Stromal cell of bone marrow (primary cell): ENCODE data around the gene IFNA8.
"Not testable (repeated sequence)": the region's sequence is repeated elsewhere in the genome, so short reads cannot be mapped to it uniquely, and the experiment has no call there.

Source experiments
- DNase-seq: peaks from one replicate; pipeline ENCODE4 v3.0.0-alpha.2; 2012; ENCODE audit warnings: low read depth

The IFNA8 gene

DNA sequence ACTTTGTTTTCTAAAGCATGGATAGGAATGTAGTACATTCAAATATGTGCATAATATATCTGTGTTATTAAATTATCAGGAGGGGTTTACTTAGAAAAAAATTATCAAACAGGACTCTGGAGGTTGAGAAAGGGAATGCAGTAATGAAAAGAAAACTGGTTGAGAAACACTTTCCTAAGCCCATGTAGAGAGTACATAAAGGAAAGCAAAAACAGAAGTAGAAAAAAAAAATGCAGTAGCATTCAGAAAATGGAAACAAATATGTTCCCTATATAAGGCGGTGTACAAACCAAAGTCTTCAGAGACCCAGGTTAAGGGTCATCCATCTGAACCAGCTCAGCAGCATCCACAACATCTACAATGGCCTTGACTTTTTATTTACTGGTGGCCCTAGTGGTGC, at the start of gene IFNA8:
Gene IFNA8, plus strand, starts transcription at position 301 of the 400 bp plus-strand sequence. Its CDS starts 60 bp downstream, at position 361.
- no peak for DNase-seq

- no peak for DNase-seq
These were observed 46.6 kb upstream of the IFNA8 start for GRCh38 chr9:21362287-21362686.

- not testable (repeated sequence) for DNase-seq
These were observed 41.7 kb upstream of the IFNA8 start for GRCh38 chr9:21367169-21367568.

- no peak for DNase-seq
These were observed 41.0 kb upstream of the IFNA8 start, which contains the start of gene IFNA13 for GRCh38 chr9:21367957-21368356. IFNA13 (minus strand) TSS chr9:21368057; CDS start chr9:21368010, 47 bp downstream.

- DNase-seq: not testable (repeated sequence)
These were observed 37.5 kb upstream of the IFNA8 start for GRCh38 chr9:21371467-21371866.

- DNase-seq: no peak
These were observed 27.2 kb upstream of the IFNA8 start for GRCh38 chr9:21381448-21382339.

- DNase-seq: no peak
These were observed 25.3 kb upstream of the IFNA8 start for GRCh38 chr9:21383627-21384026.

DNA sequence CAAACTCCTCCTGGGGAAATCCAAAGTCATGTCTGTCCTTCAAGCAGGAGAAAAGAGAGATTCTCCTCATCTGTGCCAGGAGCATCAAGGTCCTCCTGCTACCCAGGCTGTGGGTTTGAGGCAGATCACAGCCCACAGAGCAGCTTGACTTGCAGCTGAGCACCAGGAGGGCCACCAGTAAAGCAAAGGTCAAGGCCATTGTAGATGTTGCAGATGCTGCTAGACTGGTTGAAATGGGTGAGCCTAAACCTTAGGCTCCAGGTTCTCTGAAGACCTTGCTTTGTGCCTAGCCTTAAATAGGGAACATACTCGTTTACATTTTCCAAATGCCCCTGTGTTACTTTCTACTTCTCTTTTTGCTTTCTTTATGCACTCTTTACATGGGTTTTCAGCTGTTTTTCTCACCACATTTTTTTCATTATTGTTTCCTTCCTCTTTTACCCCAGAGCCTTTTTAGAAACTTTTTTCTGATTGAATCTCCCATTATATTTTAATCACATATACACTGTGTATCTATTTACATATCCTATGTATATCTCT, 23.7 kb upstream of the IFNA8 start, which contains the start of gene IFNA2:
Gene IFNA2, minus strand, starts transcription at position 268 of the 540 bp plus-strand sequence. Its CDS starts 69 bp downstream, at position 199.
- no peak for DNase-seq

DNA sequence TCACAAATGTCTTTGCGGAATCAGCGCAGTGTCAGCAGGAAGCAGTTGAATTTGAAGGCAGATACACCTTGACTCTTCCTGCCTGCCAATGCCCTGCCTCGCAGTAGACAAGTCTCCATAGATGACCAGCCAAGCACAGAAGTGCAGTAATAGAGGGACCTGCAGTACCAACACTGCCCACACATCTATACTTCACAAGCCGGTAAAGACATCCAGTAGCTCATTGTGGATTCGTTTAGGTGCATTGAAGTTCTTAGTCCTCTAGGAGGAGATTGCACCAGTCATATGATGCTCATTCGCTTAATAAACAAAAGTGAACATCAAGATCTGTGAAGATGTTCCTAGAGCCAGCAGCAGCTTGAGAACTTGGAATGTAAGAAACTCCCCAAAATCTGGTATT, 16.6 kb upstream of the IFNA8 start:
- DNase-seq: no peak

DNA sequence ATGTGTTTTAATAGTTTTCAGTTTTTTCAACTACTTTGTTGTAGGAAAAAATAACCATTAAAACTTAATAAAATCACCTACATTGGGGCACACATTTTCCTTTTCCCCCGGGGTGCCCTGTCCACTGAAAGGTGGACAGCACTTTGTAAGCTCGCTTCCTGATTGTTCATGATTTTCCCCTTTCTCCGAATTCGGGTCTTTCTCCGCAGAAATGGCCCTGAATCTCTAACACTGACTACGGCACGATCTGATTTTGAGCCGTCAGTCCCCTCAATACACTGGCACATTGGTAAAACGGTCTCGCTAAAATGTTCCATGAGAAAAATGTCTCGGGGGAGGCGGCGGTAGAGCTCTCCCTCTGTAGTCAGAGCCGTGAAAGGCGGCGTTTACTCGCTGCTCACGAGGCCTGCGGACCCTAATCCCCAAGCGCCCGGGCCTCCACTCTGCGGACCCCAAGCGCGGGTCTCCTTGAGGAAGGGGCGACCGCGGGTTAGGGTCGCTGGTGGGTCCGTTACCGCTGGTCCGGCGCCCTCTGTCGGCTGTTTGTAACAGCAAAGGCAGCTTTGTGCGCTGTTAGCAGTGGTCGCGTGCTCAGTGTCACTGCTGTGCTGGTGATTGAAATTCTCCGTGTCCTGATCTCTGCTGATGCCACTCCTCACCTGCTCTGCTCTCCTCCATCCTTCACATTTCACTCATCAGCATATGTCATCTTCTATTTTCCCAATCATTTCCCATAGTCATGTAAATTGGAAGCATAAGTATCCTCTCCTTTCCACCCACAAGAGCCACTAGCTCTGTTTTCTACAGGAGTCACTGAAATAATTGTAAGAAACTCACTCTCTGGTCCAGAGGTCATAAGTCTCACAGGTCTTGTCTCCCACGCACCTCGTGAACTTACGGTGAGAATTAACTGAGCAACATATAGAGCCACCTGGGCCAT, 12.9 kb upstream of the IFNA8 start:
- DNase-seq: no peak

GRCh38 chr9:21398955-21399489, 9.9 kb upstream of the IFNA8 start:
- no peak for DNase-seq

DNA sequence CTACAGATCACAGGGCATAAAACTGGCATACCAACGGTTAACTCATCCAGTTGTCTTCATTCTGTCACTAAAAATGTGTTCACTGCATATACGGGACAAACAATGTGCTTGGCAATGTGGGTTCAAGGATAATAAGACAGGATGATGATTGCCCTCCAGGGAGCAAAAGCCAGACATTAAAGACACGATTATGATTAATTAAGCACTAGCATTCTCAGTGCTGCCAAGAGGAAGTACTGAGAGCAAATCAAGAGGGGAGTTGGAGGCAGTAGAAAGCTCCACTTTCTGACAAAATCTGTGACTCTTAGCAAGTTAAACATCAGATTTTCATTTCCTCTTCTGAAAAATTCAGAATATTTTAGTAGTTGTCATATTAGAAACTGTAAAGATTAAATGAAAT, 9.0 kb upstream of the IFNA8 start:
- no peak for DNase-seq

GRCh38 chr9:21402386-21403251, 6.3 kb upstream of the IFNA8 start:
- DNase-seq: no peak

DNA sequence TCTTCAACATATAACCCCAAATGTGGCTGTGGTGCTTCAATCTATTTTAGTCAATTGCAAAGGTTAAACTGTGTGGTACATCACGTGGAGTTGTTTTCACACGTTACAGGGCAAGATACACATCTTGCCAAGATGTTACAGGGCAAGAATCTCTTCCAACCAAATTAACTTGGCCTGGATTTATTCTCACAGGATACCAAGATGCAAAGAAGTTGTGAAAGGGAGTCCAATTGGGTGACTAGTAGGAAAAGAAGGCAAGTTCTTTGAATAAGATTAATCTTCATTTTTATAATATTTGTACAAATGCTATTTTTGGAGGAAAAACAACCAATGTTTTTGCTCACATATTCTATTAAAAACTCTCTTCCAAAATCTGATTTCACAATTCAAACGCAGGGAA, 4.8 kb upstream of the IFNA8 start:
- DNase-seq: no peak

DNA sequence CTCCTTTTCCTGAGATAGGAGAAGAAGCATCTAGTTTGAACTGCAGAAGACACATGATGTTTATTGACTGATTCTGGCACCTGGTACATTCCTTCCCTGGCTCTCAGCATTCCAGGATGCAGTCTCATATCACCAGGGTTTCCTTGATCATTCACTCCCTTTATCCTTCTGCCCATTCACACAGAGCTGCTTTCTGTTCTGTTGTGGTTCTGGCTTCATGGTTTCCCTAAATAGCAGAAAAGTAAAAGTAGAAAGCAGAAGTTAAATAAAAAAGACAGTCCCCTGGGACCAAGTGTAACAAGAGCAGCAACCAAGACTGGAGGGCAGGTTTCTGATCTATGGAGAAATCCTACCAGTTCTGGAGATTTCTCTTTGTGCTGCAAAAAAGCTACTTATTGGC, 3.2 kb downstream of the IFNA8 start:
- DNase-seq: no peak

DNA sequence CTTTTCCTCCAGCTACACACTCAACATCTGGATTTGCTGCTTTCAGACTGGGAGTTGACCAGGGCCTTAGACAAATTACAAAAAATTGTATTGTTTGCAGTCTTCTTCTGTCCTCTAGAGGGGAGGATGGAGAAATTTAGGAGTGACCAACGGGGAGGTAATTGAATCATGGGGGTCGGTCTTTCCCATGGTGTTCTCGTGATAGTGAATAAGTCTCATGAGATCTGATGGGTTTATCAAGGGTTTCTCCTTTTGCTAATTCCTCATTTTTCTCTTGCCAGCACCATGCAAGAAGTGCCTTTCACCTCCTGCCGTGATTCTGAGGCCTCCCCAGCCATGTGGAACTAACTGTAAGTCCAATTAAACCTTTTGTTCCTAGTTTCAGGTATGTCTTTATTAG, 4.2 kb downstream of the IFNA8 start:
- DNase-seq: no peak

DNA sequence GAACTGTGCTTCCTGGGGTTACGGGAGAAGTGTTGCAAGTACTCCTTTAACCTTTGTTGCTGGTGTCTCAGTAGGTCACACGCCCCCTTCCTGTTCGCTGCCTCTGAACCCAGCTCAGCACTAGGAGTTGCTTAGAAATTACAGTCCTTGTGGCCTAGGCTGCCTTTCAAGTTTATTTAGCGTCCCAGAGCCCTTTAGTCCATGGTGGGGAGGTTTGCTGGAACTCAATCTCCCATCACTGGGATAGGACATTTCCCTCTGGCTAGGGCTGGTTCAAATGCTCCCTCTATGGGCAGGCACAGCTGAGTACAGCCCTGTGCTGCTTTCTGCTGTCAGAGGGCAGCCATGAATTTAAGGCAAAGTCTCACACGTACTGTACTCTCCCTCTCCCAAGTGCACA, 4.7 kb downstream of the IFNA8 start:
- DNase-seq: no peak

DNA sequence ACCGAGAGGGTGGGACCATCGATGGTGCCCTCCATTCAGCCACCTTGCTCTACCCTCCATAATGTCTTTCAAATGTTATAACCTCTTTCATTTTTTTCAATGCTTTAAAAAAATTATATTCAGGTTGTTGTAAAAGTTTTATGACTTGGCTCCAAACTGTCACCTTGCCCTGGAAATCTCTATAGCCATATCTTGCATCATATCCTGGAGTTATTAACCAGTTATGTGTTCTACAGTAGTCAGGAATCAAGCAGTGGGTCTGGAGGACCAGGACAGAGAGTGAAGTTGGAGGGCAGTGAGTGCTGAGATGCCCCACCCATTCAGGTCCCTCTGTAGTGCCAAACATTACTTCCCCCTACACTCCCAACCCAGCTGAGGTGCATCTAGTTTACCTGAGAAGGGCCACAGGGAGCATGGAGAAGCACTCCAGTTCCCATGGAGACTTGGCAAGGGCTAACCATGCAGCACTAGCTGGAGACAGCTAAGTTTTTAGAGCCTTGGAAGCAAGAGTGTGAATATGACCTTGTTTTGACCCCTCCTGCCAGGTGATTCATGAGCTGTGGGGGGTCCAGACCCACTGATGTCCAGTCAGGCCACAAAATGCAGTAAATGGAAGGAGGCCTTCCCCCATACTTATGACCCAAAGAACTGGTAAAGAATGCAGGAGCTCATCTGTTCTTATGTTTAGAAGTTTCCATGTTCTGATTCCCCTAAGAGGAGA, 5.5 kb downstream of the IFNA8 start:
- DNase-seq: no peak

DNA sequence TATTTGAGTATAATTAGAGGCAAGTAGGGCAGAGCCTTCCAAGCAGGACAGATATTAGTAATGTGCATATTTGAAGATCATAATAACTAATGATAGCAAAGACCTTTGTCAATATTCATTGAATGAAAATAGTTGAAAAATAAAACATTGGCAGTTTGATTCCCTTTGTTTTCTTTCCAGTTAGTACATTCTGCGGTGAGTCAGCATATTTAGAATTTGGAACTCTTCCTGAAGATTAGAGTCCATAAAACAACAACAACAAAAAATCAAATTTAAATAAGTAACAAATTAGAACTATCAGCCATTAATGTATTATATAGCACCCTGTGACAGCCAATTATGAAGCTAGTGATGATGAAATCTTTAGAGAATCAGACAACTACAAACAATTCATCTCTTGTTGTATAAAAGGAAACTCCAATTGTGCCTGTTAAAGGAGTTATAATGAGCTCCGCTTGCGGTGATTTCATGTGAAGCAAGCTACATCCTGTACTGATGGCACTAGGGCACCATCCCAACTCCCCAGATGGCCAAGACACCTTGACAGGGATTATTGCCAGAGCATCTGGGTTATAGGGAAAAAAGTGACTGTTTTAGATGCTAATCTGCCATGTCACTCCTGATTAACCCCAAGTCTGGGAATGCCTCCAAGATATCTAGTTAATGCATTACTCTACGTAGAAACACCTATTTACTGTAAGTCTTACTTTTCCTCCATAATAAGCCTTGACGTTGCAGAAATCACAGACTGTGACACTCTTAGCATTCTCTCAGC, 6.8 kb downstream of the IFNA8 start:
- no peak for DNase-seq

DNA sequence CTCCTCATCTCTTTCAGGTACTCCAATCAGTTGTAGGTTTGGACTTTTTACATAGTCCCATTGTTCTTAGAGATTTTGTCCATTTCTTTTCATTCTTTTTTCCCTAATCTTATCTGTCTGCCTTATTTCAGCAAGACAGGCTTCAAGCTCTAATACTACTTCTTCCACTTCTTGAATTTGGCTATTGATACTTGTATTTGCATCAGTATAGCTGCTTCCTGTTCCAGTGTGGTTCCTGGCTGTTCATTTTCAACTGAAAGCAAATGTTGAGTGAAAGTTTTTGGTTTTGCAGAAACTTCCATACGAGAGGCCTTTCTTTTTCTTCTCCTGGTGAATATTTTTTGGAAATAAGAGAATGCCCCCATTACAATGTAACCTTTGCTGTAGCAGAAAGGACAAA, 19.3 kb downstream of the IFNA8 start:
- DNase-seq: no peak
